Loucy (cell line): ENCODE measurements around the gene IFT122.
"Not testable (repeated sequence)": the region's sequence is repeated elsewhere in the genome, so short reads cannot be mapped to it uniquely, and the experiment has no call there.

Experiments used
- H2AFZ ChIP-seq: fragments of 200-600 bp; sonication (generic); 2 replicates; pipeline ENCODE4 v1.6.0; 2016; ENCODE audit warnings: antibody characterized with exemption, mild to moderate bottlenecking, low read length, moderate library complexity
- H3F3A ChIP-seq: fragments of 200-600 bp; 2 replicates; pipeline ENCODE4 v1.6.0; 2016; ENCODE audit warnings: antibody characterized with exemption, low read depth, mild to moderate bottlenecking
- H3K27me3 ChIP-seq: fragments of 200-600 bp; sonication (generic); 2 replicates; pipeline ENCODE4 v1.6.1; 2014; ENCODE audit warnings: low read length, mild to moderate bottlenecking; ENCODE audit not compliant: insufficient read depth, poor library complexity, severe bottlenecking
- H3K36me3 ChIP-seq: fragments of 200-600 bp; sonication (generic); 2 replicates; pipeline ENCODE4 v1.6.1; 2016; ENCODE audit warnings: low read length; ENCODE audit not compliant: insufficient read depth
- H3K4me1 ChIP-seq: fragments of 200-600 bp; sonication (generic); 2 replicates; pipeline ENCODE4 v1.5.1; 2014; ENCODE audit warnings: low read length, mild to moderate bottlenecking; ENCODE audit not compliant: insufficient read depth, poor library complexity, severe bottlenecking
- H3K4me2 ChIP-seq: fragments of 200-600 bp; sonication (generic); 2 replicates; pipeline ENCODE4 v1.6.0; 2014; ENCODE audit warnings: antibody characterized with exemption, low read length, low read depth, mild to moderate bottlenecking; ENCODE audit not compliant: poor library complexity, severe bottlenecking
- H3K4me3 ChIP-seq: fragments of 200-600 bp; sonication (generic); 2 replicates; pipeline ENCODE4 v1.5.1; 2014; ENCODE audit warnings: low read length, mild to moderate bottlenecking, mixed read lengths; ENCODE audit not compliant: poor library complexity, severe bottlenecking
- H3K79me2 ChIP-seq: fragments of 200-600 bp; sonication (generic); 2 replicates; pipeline ENCODE4 v1.6.1; 2014; ENCODE audit warnings: low read length; ENCODE audit not compliant: insufficient read depth
- H3K9ac ChIP-seq: fragments of 200-600 bp; sonication (generic); 2 replicates; pipeline ENCODE4 v1.6.0; 2014; ENCODE audit warnings: mild to moderate bottlenecking, low read depth, low read length, moderate library complexity; ENCODE audit not compliant: poor library complexity, severe bottlenecking
- H3K9me2 ChIP-seq: fragments of 200-600 bp; sonication (generic); replicated peaks from 2 replicates; pipeline ENCODE4 v1.6.1; 2016; ENCODE audit warnings: low read depth, low read length, mixed read lengths
- H3K9me3 ChIP-seq: fragments of 200-600 bp; sonication (generic); 2 replicates; pipeline ENCODE4 v1.6.1; 2014; ENCODE audit warnings: mild to moderate bottlenecking, antibody characterized with exemption, low read length, low read depth; ENCODE audit not compliant: insufficient read depth
- H4K20me1 ChIP-seq: fragments of 200-600 bp; sonication (generic); 2 replicates; pipeline ENCODE4 v1.6.0; 2014; ENCODE audit warnings: antibody characterized with exemption, low read length, mild to moderate bottlenecking; ENCODE audit not compliant: insufficient read depth, poor library complexity, severe bottlenecking
- EZH2phosphoT487 ChIP-seq: fragments of 200-600 bp; IDR thresholded peaks from 2 replicates; pipeline ENCODE4 v1.6.1; 2018; ENCODE audit warnings: antibody characterized with exemption, mild to moderate bottlenecking, moderate library complexity, borderline replicate concordance
- TF ChIP-seq, protein P1 (sequence below): fragments of 200-600 bp; sonication (generic); conservative IDR thresholded peaks from 2 replicates; pipeline ENCODE4 v1.5.1; 2014; ENCODE audit warnings: mild to moderate bottlenecking, antibody characterized with exemption, low read length

Gene IFT122

DNA sequence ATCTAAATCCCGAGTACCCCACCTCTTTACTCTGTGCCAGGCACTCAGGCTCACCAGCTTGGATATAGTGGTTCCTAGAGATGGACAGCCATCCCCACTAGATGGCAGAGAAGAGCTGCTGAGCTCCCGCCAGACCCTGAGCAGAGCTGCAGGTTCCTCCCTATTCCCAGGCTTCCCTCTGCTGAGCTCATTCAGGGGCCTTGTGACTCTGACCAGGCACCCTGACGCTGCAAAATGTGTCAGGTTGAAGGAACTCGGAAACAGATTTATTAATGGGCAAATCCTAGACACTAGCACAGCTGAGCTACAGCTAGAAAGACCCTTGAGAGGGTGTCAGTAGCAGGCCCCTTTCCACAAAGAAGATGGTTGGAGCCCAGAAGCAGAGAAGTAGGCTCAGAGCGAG lies 50.2 kb downstream of the IFT122 start:
- H4K20me1 ChIP-seq, result no peaks in the 10 kb centered on the region
- no peaks in the 10 kb centered on the region for H3K27me3 ChIP-seq
- H3K4me2 ChIP-seq, result no peak overlapping the region
- H3K9ac ChIP-seq, result no peak overlapping the region
- H3K9me2 ChIP-seq, result no peaks in the 10 kb centered on the region
- H3K36me3 ChIP-seq, result no peaks in the 10 kb centered on the region; the same call in 1 of the 2 replicates
- no peaks in the 10 kb centered on the region for H3K9me3 ChIP-seq
- H3K4me1 ChIP-seq, result no peaks in the 10 kb centered on the region
- H3F3A ChIP-seq, result no peaks in the 10 kb centered on the region
- H2AFZ ChIP-seq, result no peak overlapping the region
- no peak overlapping the region for H3K4me3 ChIP-seq
- H3K79me2 ChIP-seq, result no peaks in the 10 kb centered on the region
- TF ChIP-seq, protein P1, sequence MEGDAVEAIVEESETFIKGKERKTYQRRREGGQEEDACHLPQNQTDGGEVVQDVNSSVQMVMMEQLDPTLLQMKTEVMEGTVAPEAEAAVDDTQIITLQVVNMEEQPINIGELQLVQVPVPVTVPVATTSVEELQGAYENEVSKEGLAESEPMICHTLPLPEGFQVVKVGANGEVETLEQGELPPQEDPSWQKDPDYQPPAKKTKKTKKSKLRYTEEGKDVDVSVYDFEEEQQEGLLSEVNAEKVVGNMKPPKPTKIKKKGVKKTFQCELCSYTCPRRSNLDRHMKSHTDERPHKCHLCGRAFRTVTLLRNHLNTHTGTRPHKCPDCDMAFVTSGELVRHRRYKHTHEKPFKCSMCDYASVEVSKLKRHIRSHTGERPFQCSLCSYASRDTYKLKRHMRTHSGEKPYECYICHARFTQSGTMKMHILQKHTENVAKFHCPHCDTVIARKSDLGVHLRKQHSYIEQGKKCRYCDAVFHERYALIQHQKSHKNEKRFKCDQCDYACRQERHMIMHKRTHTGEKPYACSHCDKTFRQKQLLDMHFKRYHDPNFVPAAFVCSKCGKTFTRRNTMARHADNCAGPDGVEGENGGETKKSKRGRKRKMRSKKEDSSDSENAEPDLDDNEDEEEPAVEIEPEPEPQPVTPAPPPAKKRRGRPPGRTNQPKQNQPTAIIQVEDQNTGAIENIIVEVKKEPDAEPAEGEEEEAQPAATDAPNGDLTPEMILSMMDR, result peak; percentile 90
- TF ChIP-seq EZH2phosphoT487, result no peak

DNA sequence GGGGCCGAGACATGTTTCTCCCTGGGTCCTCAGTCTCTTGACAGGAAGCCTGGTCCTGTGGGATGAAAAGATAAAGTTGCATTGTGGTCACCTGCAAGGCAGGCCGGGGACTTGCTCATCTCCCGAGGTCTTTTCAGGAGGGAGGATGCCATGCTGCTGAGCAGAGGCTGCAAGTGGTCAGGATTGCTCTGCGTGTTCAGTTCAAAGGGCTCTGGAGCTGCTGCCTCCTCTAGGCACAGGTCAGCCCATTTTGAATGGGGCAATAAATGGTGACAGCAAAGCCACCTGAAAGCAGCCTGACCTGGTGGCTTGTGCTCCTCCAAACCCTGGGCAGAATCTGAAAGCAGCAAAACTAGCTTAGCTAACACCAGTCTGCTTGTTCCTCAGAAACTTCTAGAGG lies 51.1 kb downstream of the IFT122 start:
- not testable (repeated sequence) for H3K27me3 ChIP-seq, H3K36me3 ChIP-seq, H3K4me3 ChIP-seq, H3F3A ChIP-seq, H3K4me2 ChIP-seq, H3K9ac ChIP-seq, H3K79me2 ChIP-seq, H3K4me1 ChIP-seq, H3K9me2 ChIP-seq, H2AFZ ChIP-seq, H3K9me3 ChIP-seq, H4K20me1 ChIP-seq

DNA sequence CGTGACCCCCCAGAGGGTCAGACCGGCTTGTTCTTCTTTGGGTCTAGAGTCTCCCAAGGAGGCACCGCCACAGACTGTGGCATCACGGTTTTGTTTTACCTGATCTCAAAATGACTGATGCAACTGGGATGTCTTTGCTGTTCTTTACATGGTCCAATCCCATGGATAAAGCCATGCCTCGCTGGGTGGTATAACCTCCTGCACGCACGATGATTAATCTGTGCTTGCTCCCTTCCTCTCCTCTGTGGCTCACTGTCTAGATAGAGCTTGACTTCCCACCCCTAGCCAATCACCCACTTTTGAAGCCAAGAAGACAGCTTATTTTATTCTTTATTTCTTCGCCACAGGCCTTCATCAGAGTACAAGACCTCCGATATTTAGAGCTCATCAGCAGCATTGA lies 51.8 kb downstream of the IFT122 start:
- TF ChIP-seq, protein P1, result no peak
- no peak for TF ChIP-seq EZH2phosphoT487
- no peaks in the 10 kb centered on the region; the same call in 1 of the 2 replicates for H3K36me3 ChIP-seq

DNA sequence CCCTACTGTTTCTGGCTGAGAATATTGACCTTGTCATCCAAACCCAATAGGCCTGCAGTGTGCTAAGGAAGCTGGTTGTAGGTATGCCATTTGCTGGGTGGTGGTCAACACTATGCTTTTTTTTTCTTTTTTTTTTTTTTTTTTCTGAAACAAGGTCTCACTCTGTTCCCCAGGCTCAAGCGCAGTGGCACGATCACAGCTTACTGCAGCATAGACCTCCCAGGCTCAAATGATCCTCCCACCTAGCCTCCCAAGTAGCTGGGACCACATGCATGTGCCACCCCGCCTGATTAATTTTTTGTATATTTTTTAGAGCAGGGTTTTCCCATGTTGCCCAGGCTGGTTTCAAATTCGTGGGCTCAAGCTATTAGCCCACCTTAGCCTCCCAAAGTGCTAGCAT lies 52.7 kb downstream of the IFT122 start:
- Histone ChIP-seq H3K27me3 (no peaks in the 10 kb centered on the region), H2AFZ (no peak overlapping the region)

More for the DNA sequence above, 51.8 kb downstream of the IFT122 start:
- H3K79me2 ChIP-seq, result no peaks in the 10 kb centered on the region
- H4K20me1 ChIP-seq, result no peaks in the 10 kb centered on the region
- H3K4me1 ChIP-seq, result no peaks in the 10 kb centered on the region
- H3K4me2 ChIP-seq, result no peak overlapping the region
- H3K9ac ChIP-seq, result no peak overlapping the region
- H3K9me3 ChIP-seq, result no peaks in the 10 kb centered on the region
- no peaks in the 10 kb centered on the region for H3K27me3 ChIP-seq
- no peak overlapping the region for H3K4me3 ChIP-seq
- H2AFZ ChIP-seq, result no peak overlapping the region
- H3K9me2 ChIP-seq, result no peaks in the 10 kb centered on the region
- H3F3A ChIP-seq, result no peaks in the 10 kb centered on the region

More for the DNA sequence above, 52.7 kb downstream of the IFT122 start:
- no peaks in the 10 kb centered on the region for H3K4me1 ChIP-seq
- H4K20me1 ChIP-seq, result no peaks in the 10 kb centered on the region
- no peak overlapping the region for H3K9ac ChIP-seq
- no peaks in the 10 kb centered on the region for H3F3A ChIP-seq
- TF ChIP-seq EZH2phosphoT487, result no peak
- TF ChIP-seq, protein P1, result no peak
- H3K4me3 ChIP-seq, result no peak overlapping the region
- no peaks in the 10 kb centered on the region for H3K9me2 ChIP-seq
- H3K79me2 ChIP-seq, result no peaks in the 10 kb centered on the region
- H3K4me2 ChIP-seq, result no peak overlapping the region
- H3K9me3 ChIP-seq, result no peaks in the 10 kb centered on the region
- no peaks in the 10 kb centered on the region; the same call in 1 of the 2 replicates for H3K36me3 ChIP-seq
